IgD-negative memory B cell (primary cell): ENCODE results near the gene CYP3A4. TPM values are rescaled to one million over a fixed set of nuclear protein-coding genes. Genes with fewer than 3 reads are reported as not detected.
"Not testable (repeated sequence)": the region's sequence is repeated elsewhere in the genome, so short reads cannot be mapped to it uniquely, and the experiment has no call there.

ENCODE experiments used
- H3K27ac Mint-ChIP-seq, 3 donors: one replicate each; pipeline ENCODE4 v1.8.0; 2020 to 2022; ENCODE audit warnings: mild to moderate bottlenecking in 3 of 3, mixed read lengths in 3 of 3, moderate library complexity in 1 of 3
- H3K27me3 Mint-ChIP-seq: one replicate; pipeline ENCODE4 v1.8.0; 2021; ENCODE audit warnings: mixed read lengths
- H3K36me3 Mint-ChIP-seq: one replicate; pipeline ENCODE4 v1.8.0; 2020; ENCODE audit warnings: mild to moderate bottlenecking, mixed read lengths
- H3K4me1 Mint-ChIP-seq, 3 donors: one replicate each; pipeline ENCODE4 v1.8.0; 2020 to 2022; ENCODE audit warnings: mixed read lengths in 3 of 3, mild to moderate bottlenecking in 1 of 3
- H3K4me3 Mint-ChIP-seq, 4 donors: one replicate each; pipeline ENCODE4 v1.8.0; 2020 to 2022; ENCODE audit warnings: mild to moderate bottlenecking in 4 of 4, mixed read lengths in 4 of 4, moderate library complexity in 3 of 4
- H3K9me3 Mint-ChIP-seq, 3 donors: one replicate each; pipeline ENCODE4 v1.8.0; 2020 to 2021; ENCODE audit warnings: mixed read lengths in 3 of 3, mild to moderate bottlenecking in 1 of 3
- polyA plus RNA-seq: library from polyadenylated mRNA; unstranded; fragments of 300-500 nt; fragmentation: Illumina TruSeq; gene quantifications from one replicate; pipeline ENCODE4 v1.2.3, GENCODE V29; 2021

The CYP3A4 gene
- polyA plus RNA-seq, 1 donor from 2014 or later: not detected

DNA sequence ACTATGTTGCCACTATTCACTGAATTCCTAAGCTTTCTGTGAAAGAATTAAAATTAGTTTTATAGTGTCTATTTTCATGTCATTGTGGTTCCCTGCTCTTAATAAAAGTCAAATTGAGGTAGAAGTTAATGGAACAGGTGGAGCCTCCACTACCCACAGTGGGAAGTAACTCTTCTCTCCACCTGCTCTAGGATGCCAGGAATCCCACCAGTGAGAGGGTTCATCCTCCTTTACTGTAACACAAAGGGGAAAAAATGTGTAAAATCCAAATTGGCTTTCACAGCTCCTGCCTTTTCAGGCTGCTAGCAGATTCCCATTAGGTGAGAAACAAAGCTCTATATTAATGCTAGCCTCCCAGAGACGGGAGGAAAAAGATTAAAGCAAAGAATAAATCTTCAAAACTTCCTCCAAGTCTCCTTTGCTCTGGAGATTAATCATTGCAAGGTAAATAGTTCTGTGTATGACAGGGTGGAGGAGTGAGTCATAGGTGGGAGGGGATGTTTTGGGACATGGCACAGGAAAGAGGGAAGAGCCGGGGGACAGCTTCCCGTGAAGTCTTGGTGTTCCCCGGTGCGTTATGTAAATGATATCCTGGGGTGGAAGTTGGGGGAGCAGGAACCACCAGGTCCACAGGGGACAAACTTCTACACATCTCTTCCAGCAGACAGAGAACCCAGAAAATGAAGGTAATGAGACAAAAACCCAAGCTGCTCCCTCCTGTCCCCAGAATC lies 32.5 kb downstream of the CYP3A4 start:
- not testable (repeated sequence) for H3K9me3 Mint-ChIP-seq, H3K4me1 Mint-ChIP-seq, H3K27ac Mint-ChIP-seq, H3K36me3 Mint-ChIP-seq, H3K4me3 Mint-ChIP-seq
- peaks cover 18% of the 10 kb centered on the region for H3K27me3 Mint-ChIP-seq

DNA sequence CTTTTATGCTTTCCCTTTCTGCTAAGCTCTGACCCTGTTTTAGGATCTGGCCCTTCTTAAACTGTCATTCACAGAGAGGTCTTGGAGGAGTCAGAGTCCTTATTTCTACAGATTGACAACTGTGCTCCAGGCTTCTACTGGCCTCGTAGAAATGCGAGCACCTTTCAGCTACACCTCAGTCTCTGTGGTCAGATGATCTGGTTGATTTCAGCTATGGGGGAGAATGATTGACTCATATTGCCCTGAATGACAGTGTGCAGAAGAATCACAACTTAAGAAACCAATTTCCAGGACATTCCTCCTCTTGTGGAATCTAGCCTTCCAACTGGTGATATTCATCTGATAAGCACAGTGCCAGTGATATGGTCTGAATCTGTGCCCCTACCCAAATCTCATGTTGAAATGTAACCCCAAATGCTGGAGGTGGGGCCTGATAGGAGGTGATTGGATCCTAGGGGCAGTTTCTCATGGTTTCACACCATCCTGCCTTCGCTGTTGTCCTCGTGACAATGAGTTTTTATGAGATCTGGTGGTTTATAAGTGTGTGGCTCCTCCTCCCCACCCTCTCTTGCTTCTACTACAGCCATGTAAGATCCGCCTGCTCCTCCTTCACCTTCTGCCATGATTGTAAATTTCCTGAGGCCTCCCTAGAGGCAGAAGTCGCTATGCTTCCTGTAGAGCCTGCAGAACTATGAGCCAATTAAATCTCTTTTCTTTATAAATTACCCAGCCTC lies 35.0 kb downstream of the CYP3A4 start:
- peaks cover 2 to 11% (median 5%) of the 10 kb centered on the region in 3 donors for H3K9me3 Mint-ChIP-seq
- peaks cover 10% of the 10 kb centered on the region for H3K27me3 Mint-ChIP-seq
- no peaks in the 10 kb centered on the region for H3K36me3 Mint-ChIP-seq
- no peak overlapping the region for H3K4me3 Mint-ChIP-seq
- H3K27ac Mint-ChIP-seq: no peak overlapping the region
- H3K4me1 Mint-ChIP-seq: no peaks in the 10 kb centered on the region

DNA sequence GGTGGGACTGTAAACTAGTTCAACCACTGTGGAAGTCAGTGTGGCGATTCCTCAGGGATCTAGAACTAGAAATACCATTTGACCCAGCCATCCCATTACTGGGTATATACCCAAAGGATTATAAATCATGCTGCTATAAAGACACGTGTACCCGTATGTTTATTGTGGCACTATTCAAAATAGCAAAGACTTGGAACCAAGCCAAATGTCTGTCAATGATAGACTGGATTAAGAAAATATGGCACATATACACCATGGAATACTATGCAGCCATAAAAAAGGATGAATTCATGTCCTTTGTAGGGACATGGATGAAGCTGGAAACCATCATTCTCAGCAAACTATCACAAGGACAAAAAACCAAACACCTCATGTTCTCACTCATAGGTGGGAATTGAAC lies 37.1 kb downstream of the CYP3A4 start:
- not testable (repeated sequence) for H3K4me1 Mint-ChIP-seq, H3K4me3 Mint-ChIP-seq, H3K36me3 Mint-ChIP-seq, H3K27ac Mint-ChIP-seq
- Mint-ChIP-seq H3K27me3 (peaks cover 11% of the 10 kb centered on the region), H3K9me3 (peaks cover 2 to 10% (median 7%) of the 10 kb centered on the region in 3 donors)

DNA sequence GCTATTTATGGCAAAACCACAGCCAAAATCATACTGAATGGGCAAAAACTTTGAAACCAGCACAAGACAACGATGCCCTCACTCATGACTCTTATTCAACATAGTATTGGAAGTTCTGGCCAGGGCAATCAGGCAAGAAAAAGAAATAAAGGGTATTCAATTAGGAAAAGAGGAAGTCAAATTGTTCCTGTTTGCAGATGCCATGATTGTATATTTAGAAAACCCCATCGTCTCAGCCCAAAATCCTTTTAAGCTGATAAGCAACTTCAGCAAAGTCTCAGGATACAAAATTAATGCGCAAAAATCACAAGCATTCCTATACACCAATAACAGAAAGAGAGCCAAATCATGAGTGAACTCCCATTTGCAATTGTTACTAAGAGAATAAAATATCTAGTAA lies 38.6 kb downstream of the CYP3A4 start:
- peaks cover 13% of the 10 kb centered on the region for H3K27me3 Mint-ChIP-seq
- H3K27ac Mint-ChIP-seq, H3K9me3 Mint-ChIP-seq, H3K4me3 Mint-ChIP-seq, H3K4me1 Mint-ChIP-seq, H3K36me3 Mint-ChIP-seq: not testable (repeated sequence)

DNA sequence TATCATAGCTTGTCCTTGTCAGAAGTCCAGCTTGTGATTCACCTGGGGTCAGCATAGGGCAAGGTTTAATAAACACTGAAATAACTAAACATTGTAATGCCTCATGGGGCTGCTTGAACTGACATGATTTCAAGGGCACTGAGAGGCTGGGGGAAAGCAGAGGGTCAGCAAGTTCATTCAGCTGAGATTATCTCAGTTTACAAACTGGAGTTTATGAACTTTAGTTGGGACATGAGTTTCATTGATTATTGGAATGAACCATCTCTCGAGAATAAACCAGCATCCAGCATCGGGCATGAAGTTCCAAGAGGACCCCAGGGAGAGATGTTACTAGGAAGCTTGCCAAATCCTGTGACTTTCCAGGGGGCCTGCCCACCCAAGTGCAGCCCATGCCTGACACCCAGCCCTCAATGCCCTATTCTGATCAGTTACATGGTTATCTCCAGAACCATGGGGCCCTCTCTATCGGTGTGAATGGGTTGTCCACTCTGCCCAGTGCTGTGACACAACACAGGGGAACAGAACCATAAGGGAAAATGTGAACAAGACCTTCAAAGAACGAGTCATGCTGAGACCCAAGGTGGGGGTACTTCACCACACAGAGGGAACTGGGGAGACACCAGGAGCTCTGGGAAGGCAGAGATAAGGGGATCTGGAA lies 41.1 kb downstream of the CYP3A4 start:
- Mint-ChIP-seq H3K36me3 (no peaks in the 10 kb centered on the region), H3K4me1 (no peaks in the 10 kb centered on the region), H3K9me3 (peaks cover 2 to 9% (median 7%) of the 10 kb centered on the region in 3 donors), H3K4me3 (no peak overlapping the region), H3K27me3 (peaks cover 15% of the 10 kb centered on the region), H3K27ac (no peak overlapping the region)

DNA sequence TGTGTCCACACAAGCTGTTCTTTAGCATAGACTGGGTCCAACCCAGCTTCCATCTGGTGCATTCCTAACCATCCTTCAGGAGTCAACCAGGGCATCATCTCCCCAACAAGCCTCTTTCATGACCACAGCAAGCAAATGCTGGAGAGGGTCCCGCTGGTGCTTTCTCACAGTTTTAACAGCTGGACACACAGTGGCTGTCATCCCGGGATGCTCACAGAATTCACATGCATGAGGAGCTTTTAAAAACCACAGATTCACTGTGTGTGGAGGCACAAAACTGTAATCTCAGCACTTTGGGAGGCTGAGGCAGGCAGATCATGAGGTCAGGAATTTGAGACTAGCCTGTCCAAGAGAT lies 42.6 kb downstream of the CYP3A4 start:
- peaks cover 2 to 9% (median 7%) of the 10 kb centered on the region in 3 donors for H3K9me3 Mint-ChIP-seq
- peaks cover 15% of the 10 kb centered on the region for H3K27me3 Mint-ChIP-seq
- H3K4me3 Mint-ChIP-seq: no peak overlapping the region
- H3K4me1 Mint-ChIP-seq: no peaks in the 10 kb centered on the region
- no peak overlapping the region for H3K27ac Mint-ChIP-seq
- no peaks in the 10 kb centered on the region for H3K36me3 Mint-ChIP-seq

- no peaks in the 10 kb centered on the region for H3K36me3 Mint-ChIP-seq
- no peaks in the 10 kb centered on the region for H3K4me1 Mint-ChIP-seq
- H3K9me3 Mint-ChIP-seq: peaks cover 2 to 9% (median 7%) of the 10 kb centered on the region in 3 donors
- peaks cover 16% of the 10 kb centered on the region for H3K27me3 Mint-ChIP-seq
- H3K4me3 Mint-ChIP-seq: no peak overlapping the region
- H3K27ac Mint-ChIP-seq: peak overlapping the region in 1 of 3 donors; percentile 25
Observed at GRCh38 chr7:99740573-99741440, 43.2 kb downstream of the CYP3A4 start.

DNA sequence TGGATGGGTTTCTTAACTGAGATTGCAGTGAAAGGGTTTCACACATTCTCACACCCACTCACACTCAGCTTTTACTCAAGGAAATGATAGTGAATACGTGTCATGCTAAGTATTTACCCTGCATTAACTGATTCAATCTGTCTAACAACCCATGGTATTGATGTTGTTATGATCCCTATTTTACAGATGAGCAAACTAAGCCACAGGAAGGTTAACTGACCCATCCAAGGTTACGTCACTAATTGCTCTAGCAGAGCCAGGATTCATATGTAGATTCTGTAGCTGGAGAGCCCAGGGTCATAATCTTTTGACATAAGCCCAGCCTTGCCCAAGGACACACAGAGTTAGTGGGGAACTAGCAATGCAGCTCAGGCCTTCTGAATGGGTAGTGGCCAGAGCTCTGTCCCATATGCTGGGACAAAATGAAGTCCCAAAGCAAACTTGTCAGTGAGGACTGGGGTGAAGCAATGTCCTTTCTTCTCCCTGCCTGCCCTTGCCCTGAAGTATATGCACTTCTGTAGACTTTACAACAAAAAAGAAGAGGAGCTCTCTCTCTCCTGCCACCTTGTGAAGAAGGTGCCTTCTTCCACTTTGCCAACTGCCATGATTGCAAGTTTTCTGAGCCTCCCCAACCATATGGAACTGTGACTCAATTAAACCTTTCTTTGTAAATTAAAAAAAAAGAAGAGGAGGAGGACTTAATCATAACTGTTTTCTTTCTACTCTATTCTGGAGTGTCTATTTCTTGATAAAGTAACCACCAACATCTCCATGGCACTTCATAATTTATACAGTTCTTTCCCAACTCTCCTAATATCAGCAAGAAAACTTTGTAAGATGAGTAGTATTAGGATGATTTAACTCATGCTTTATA lies 44.0 kb downstream of the CYP3A4 start:
- H3K36me3 Mint-ChIP-seq: no peaks in the 10 kb centered on the region
- no peak overlapping the region for H3K4me3 Mint-ChIP-seq
- peaks cover 15% of the 10 kb centered on the region for H3K27me3 Mint-ChIP-seq
- H3K9me3 Mint-ChIP-seq: peaks cover 2 to 7% (median 5%) of the 10 kb centered on the region in 3 donors
- no peaks in the 10 kb centered on the region for H3K4me1 Mint-ChIP-seq
- H3K27ac Mint-ChIP-seq: peak overlapping the region in 1 of 3 donors; percentile 25

- H3K9me3 Mint-ChIP-seq: no peaks in the 10 kb centered on the region
- H3K27me3 Mint-ChIP-seq: peaks cover 9% of the 10 kb centered on the region
- no peak overlapping the region for H3K4me3 Mint-ChIP-seq
- no peak overlapping the region for H3K27ac Mint-ChIP-seq
- no peaks in the 10 kb centered on the region for H3K36me3 Mint-ChIP-seq
- H3K4me1 Mint-ChIP-seq: peaks cover 0 to 1% (median 0%) of the 10 kb centered on the region in 3 donors
Observed at GRCh38 chr7:99737726-99738125, 46.3 kb downstream of the CYP3A4 start.

DNA sequence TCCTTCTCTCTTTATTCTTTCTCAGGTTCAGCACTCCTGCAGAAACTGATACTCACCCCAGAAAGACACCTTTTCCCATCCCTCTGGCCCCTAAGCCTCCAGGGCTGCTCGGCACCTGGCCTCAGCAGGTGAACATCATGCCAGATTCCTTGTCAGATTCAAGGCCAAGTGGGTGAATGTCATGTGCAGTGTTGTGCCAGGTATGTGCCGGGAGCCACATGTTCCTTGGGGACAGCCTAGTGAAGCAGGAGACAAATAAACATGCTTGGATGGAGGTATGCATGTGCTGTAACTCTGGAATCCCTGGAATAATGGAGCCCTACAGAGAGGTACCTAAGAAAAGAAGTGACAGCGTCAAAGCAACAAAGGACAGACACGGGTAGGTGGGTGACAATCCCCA lies 47.3 kb downstream of the CYP3A4 start:
- not testable (repeated sequence) for H3K27ac Mint-ChIP-seq, H3K4me1 Mint-ChIP-seq, H3K9me3 Mint-ChIP-seq, H3K27me3 Mint-ChIP-seq, H3K4me3 Mint-ChIP-seq, H3K36me3 Mint-ChIP-seq

- H3K27me3 Mint-ChIP-seq: peaks cover 6% of the 10 kb centered on the region
- no peak within 1 kb of the TSS for H3K27ac Mint-ChIP-seq
- no peak within 1 kb of the TSS for H3K4me3 Mint-ChIP-seq
- no peaks in the 10 kb centered on the region for H3K36me3 Mint-ChIP-seq
- peaks cover 0 to 1% (median 0%) of the 10 kb centered on the region in 3 donors for H3K9me3 Mint-ChIP-seq
- H3K4me1 Mint-ChIP-seq: peaks cover 0 to 1% (median 0%) of the 10 kb centered on the region in 3 donors
Observed at GRCh38 chr7:99734987-99735386, 49.0 kb downstream of the CYP3A4 start, which contains the start of gene CYP3A7. CYP3A7 (minus strand) TSS chr7:99735196; CDS start chr7:99735093, 103 bp downstream.

GRCh38 chr7:99733448-99733847 lies 50.5 kb downstream of the CYP3A4 start:
- Mint-ChIP-seq H3K9me3 (peaks cover 0 to 1% (median 0%) of the 10 kb centered on the region in 3 donors), H3K4me3 (no peak overlapping the region), H3K27ac (no peak overlapping the region), H3K36me3 (no peaks in the 10 kb centered on the region), H3K27me3 (peaks cover 5% of the 10 kb centered on the region), H3K4me1 (peaks cover 0 to 1% (median 0%) of the 10 kb centered on the region in 3 donors)

- H3K4me1 Mint-ChIP-seq: peaks cover 0 to 1% (median 0%) of the 10 kb centered on the region in 3 donors
- no peak overlapping the region for H3K4me3 Mint-ChIP-seq
- peaks cover 5% of the 10 kb centered on the region for H3K27me3 Mint-ChIP-seq
- H3K9me3 Mint-ChIP-seq: peaks cover 0 to 1% (median 0%) of the 10 kb centered on the region in 3 donors
- no peak overlapping the region for H3K27ac Mint-ChIP-seq
- H3K36me3 Mint-ChIP-seq: no peaks in the 10 kb centered on the region
Observed at GRCh38 chr7:99733003-99733402, 51.0 kb downstream of the CYP3A4 start.
